ENCODE data around the gene CCL20.
A peak's percentile ranks its signal among the peaks of the same experiment; 100 is the strongest.

CCL20 gene

GRCh38 chr2:227856697-227857096, 43.1 kb downstream of the CCL20 start:
- in situ Hi-C loops (cut with HindIII; ENCODE audit: low sequenced_read_pairs) = no loop called here

GRCh38 chr2:227860221-227860641, 46.6 kb downstream of the CCL20 start:
- no peak for TF ChIP-seq CTCF (IDR thresholded peaks at IDR 0.05; ENCODE audit: low read depth, low read length, missing control alignments)
- in situ Hi-C loops (cut with HindIII; ENCODE audit: low sequenced_read_pairs) = no loop called here
- DNase-seq (ENCODE audit: low read depth) = no peak
- H3K4me3 ChIP-seq (ENCODE audit: low read depth, low read length) = no peak overlapping the region

More at GRCh38 chr2:227856697-227857096, 43.1 kb downstream of the CCL20 start:
- no peak overlapping the region for H3K4me3 ChIP-seq (ENCODE audit: low read depth, low read length)
- TF ChIP-seq CTCF (IDR thresholded peaks at IDR 0.05; ENCODE audit: low read depth, low read length, missing control alignments) = no peak
- DNase-seq (ENCODE audit: low read depth) = no peak

DNA sequence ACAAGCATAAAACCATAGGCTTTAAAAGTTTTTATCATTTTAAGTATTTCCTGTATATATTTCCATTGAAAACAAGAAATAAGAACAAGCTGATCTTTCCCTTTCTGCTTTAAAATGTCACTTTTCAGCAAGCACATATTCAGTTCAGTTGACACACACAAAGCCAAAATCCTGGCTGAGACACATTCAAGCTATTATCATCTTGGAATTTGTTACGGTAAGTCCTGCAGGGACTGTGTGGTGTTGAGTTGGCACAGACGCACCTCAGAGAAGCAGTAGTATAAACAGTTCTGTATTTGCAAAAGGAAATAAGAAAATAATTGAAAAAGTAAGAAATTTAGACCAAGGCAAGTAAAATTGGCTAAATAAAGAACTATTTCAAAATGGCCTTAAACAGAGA, 47.4 kb downstream of the CCL20 start:
- no peak for DNase-seq (ENCODE audit: low read depth)
- in situ Hi-C loops (cut with HindIII; ENCODE audit: low sequenced_read_pairs) = no loop called here
- TF ChIP-seq CTCF (IDR thresholded peaks at IDR 0.05; ENCODE audit: low read depth, low read length, missing control alignments) = no peak
- H3K4me3 ChIP-seq (ENCODE audit: low read depth, low read length) = no peak overlapping the region

- no peak overlapping the region for H3K4me3 ChIP-seq (ENCODE audit: low read depth, low read length)
- TF ChIP-seq CTCF (IDR thresholded peaks at IDR 0.05; ENCODE audit: low read depth, low read length, missing control alignments) = peak; percentile 50
- in situ Hi-C loops (cut with HindIII; ENCODE audit: low sequenced_read_pairs) = no loop called here
- DNase-seq (ENCODE audit: low read depth) = peak; percentile 45
Observed at GRCh38 chr2:227862227-227862740, 48.6 kb downstream of the CCL20 start.

DNA sequence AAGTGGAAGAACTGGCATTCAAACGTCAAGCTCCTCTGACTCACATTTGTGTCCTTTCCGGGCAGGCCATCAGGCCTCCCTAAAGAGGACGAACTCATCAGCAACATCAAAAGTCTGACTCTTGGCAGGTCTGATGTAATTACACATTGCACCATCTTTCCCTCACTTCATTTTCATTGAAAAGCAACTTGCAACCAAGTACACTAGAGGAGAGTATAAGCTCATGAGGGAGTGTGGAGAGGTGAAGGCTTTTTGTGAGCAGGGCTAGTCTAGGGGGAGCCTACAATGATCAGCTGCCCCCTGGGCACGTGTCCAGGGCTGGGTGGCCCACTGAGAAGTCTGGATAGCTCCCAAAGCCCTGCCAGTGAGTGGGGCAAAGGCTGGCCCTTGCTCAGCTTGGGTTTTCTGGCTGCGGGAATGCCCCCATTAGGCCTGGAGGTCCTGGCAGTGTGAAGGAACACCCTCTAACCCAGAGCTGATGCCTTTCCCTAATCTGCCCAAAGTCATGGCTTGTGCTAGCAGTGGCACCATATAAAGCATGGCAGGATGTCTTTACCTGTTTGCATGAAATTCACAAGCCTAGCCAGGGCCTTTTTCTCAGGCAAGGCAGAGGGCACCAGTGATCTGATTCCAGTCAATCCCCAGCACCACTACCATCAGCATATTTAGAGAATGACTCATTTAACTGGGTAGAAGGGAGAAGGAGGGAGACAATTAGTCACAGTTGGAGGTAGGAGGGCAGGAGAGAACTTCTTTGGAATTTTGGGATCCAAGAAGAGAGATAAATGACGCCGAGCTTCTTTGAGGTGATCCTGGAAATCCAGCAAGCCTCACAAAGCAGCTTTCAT, 49.3 kb downstream of the CCL20 start:
- no peak for DNase-seq (ENCODE audit: low read depth)
- no peak overlapping the region for H3K4me3 ChIP-seq (ENCODE audit: low read depth, low read length)
- peak; percentile 4 for TF ChIP-seq CTCF (IDR thresholded peaks at IDR 0.05; ENCODE audit: low read depth, low read length, missing control alignments)
- in situ Hi-C loops (cut with HindIII; ENCODE audit: low sequenced_read_pairs) = no loop called here

DNA sequence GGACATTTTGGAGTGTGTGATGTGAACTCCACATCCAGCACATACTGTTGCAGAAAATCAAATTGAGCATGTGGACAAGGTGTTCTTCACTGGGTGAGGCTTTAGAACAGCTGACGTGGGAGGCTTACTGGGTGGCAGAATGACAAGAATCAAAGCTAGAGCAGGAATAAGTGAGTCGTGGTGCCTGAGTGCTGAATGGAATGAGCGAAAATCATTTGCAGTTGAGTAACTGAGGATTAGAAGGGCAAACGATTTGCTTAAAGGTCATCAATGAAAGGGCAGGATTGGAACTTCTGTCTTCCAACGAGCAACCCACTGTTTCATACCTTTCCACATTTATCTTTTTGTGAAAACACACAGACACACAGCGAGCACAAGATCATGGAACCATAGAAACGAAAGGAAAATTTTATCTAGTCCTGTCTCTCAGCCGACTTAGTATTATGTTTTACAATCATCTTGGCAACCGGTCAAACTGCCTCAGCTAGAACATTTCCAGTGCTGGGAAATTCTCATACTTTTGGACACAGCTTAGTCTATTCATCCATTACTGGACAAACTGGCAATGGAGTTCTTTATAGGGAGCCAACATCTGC, 50.6 kb downstream of the CCL20 start:
- DNase-seq (ENCODE audit: low read depth) = no peak
- TF ChIP-seq CTCF (IDR thresholded peaks at IDR 0.05; ENCODE audit: low read depth, low read length, missing control alignments) = no peak
- H3K4me3 ChIP-seq (ENCODE audit: low read depth, low read length) = no peak overlapping the region
- in situ Hi-C loops (cut with HindIII; ENCODE audit: low sequenced_read_pairs) = no loop called here
